ENCODE data around the gene GLDC.

GRCh38 chr9:6676254-6676921 is 30.9 kb upstream of the GLDC start:
- TF ChIP-seq CTCF (IDR thresholded peaks at IDR 0.05) (no peak), POLR2A (IDR thresholded peaks at IDR 0.05) (no peak), EP300 (IDR thresholded peaks at IDR 0.05) (no peak)

Measured in ovary (tissue), 3 donors.